ENCODE results near the gene METRN. TPM values are rescaled to one million over a fixed set of nuclear protein-coding genes. Genes with fewer than 3 reads are reported as not detected.

Gene METRN
- polyA plus RNA-seq, 2 of the 4 experiments (the other 2 are of a cell fraction) = 41.0 to 82.2 TPM

DNA sequence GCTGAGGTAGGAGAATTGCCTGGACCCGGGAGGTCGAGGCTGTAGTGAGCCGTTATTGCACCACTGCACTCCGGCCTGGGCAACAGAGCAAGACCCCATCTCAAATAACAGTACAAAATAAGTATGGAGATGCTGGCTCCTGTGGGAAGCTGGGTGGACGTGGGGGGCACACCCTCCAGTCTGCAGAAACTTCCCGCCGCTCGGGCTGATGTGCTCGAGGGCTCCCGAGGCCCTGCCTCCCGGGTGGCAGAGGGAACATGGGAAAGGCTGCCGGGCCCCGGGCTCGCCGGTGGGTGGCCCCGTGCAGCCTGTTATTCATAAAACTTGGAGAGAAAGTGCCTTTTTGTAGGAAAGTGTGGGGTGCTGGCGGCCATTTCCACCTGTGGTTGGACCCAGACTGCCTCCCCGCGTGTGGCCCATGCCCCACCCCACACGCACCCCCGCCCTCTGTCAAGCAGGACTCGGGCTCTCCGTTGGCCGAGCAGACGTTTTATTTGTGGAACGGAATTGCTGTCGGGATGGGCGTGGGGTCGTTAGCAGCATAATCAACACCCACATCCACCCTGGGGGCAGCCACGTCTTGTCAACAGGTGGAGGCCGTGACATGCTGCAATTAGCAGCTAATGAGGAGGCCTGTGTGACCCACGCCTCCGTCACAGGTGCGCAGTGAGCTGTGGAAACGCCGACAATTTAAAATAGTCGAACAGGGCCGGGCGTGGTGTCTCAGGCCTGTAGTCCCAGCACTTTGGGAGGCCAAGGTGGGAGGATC is 33.2 kb downstream of the METRN start:
- Histone ChIP-seq H3K4me2 (no peak overlapping the region), H3K4me3 (no peak overlapping the region), H3K27ac (no peak overlapping the region), H3K4me1 (no peaks in the 10 kb centered on the region), H3K9me3 (no peaks in the 10 kb centered on the region)
- WGBS (ENCODE audit: missing lambda C conversion rate) = 82% methylated on average over 38 of the region's 39 CpGs
- ChIA-PET POLR2A (no interaction called here), CTCF (interaction anchor here (1.0 to 6.0 kb wide), 10 partner anchors 11 to 307 kb away, joined by 3 to 63 read pairs (median 5); no protein-coding TSS in a partner anchor)
- ATAC-seq (no peak), FAIRE-seq (no peak), DNase-seq (ENCODE audit: low read depth in 1 of 2, low spot score in 1 of 2) (no peak)
- TF ChIP-seq MYC (IDR thresholded peaks at IDR 0.05; ENCODE audit: borderline replicate concordance, low read length) (no peak), TP53 (CRISPR knock-in tag; IDR thresholded peaks at IDR 0.05) (no peak), FOSB (CRISPR knock-in tag; IDR thresholded peaks at IDR 0.05) (no peak), HDAC2 (IDR thresholded peaks at IDR 0.05) (no peak), CEBPB (IDR thresholded peaks at IDR 0.05) (no peak), CBX8 (IDR thresholded peaks at IDR 0.05) (no peak), FOXS1 (CRISPR knock-in tag; IDR thresholded peaks at IDR 0.05) (no peak), ESRRA (IDR thresholded peaks at IDR 0.05; ENCODE audit: borderline replicate concordance, low read length) (no peak), FOSL2 (IDR thresholded peaks at IDR 0.05) (no peak), FOSL2 (CRISPR knock-in tag; IDR thresholded peaks at IDR 0.05) (no peak), HEYL (CRISPR knock-in tag; IDR thresholded peaks at IDR 0.05) (no peak), MAZ (IDR thresholded peaks at IDR 0.05; ENCODE audit: borderline replicate concordance, low read depth, low read length) (no peak), RAD21 (conservative IDR thresholded peaks at IDR 0.05 in 1 of 2, IDR thresholded peaks at IDR 0.05 in 1 of 2) (no peak)
- TF ChIP-seq, protein P1, sequence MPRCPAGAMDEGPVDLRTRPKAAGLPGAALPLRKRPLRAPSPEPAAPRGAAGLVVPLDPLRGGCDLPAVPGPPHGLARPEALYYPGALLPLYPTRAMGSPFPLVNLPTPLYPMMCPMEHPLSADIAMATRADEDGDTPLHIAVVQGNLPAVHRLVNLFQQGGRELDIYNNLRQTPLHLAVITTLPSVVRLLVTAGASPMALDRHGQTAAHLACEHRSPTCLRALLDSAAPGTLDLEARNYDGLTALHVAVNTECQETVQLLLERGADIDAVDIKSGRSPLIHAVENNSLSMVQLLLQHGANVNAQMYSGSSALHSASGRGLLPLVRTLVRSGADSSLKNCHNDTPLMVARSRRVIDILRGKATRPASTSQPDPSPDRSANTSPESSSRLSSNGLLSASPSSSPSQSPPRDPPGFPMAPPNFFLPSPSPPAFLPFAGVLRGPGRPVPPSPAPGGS (IDR thresholded peaks at IDR 0.05) = no peak
- TF ChIP-seq, protein P2, sequence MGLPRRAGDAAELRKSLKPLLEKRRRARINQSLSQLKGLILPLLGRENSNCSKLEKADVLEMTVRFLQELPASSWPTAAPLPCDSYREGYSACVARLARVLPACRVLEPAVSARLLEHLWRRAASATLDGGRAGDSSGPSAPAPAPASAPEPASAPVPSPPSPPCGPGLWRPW (IDR thresholded peaks at IDR 0.05) = no peak
- TF ChIP-seq, protein P3, sequence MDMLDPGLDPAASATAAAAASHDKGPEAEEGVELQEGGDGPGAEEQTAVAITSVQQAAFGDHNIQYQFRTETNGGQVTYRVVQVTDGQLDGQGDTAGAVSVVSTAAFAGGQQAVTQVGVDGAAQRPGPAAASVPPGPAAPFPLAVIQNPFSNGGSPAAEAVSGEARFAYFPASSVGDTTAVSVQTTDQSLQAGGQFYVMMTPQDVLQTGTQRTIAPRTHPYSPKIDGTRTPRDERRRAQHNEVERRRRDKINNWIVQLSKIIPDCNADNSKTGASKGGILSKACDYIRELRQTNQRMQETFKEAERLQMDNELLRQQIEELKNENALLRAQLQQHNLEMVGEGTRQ (IDR thresholded peaks at IDR 0.05) = no peak
- TF ChIP-seq, protein P4, sequence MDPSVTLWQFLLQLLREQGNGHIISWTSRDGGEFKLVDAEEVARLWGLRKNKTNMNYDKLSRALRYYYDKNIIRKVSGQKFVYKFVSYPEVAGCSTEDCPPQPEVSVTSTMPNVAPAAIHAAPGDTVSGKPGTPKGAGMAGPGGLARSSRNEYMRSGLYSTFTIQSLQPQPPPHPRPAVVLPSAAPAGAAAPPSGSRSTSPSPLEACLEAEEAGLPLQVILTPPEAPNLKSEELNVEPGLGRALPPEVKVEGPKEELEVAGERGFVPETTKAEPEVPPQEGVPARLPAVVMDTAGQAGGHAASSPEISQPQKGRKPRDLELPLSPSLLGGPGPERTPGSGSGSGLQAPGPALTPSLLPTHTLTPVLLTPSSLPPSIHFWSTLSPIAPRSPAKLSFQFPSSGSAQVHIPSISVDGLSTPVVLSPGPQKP (IDR thresholded peaks at IDR 0.05; ENCODE audit: low read depth, low read length) = no peak
- TF ChIP-seq, protein P5, sequence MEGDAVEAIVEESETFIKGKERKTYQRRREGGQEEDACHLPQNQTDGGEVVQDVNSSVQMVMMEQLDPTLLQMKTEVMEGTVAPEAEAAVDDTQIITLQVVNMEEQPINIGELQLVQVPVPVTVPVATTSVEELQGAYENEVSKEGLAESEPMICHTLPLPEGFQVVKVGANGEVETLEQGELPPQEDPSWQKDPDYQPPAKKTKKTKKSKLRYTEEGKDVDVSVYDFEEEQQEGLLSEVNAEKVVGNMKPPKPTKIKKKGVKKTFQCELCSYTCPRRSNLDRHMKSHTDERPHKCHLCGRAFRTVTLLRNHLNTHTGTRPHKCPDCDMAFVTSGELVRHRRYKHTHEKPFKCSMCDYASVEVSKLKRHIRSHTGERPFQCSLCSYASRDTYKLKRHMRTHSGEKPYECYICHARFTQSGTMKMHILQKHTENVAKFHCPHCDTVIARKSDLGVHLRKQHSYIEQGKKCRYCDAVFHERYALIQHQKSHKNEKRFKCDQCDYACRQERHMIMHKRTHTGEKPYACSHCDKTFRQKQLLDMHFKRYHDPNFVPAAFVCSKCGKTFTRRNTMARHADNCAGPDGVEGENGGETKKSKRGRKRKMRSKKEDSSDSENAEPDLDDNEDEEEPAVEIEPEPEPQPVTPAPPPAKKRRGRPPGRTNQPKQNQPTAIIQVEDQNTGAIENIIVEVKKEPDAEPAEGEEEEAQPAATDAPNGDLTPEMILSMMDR (IDR thresholded peaks at IDR 0.05) = no peak
- TF ChIP-seq, protein P6, sequence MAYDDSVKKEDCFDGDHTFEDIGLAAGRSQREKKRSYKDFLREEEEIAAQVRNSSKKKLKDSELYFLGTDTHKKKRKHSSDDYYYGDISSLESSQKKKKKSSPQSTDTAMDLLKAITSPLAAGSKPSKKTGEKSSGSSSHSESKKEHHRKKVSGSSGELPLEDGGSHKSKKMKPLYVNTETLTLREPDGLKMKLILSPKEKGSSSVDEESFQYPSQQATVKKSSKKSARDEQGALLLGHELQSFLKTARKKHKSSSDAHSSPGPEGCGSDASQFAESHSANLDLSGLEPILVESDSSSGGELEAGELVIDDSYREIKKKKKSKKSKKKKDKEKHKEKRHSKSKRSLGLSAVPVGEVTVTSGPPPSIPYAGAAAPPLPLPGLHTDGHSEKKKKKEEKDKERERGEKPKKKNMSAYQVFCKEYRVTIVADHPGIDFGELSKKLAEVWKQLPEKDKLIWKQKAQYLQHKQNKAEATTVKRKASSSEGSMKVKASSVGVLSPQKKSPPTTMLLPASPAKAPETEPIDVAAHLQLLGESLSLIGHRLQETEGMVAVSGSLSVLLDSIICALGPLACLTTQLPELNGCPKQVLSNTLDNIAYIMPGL (CRISPR knock-in tag; IDR thresholded peaks at IDR 0.05; ENCODE audit: borderline replicate concordance) = no peak
